Hippocampal formation (tissue), 2 donors: ENCODE data around the gene MTTP.

Experiments used
- DNase-seq, 2 donors: peaks; one replicate each; lab custom pipeline; 2025; lab: John Stamatoyannopoulos, UW

Gene MTTP

DNA sequence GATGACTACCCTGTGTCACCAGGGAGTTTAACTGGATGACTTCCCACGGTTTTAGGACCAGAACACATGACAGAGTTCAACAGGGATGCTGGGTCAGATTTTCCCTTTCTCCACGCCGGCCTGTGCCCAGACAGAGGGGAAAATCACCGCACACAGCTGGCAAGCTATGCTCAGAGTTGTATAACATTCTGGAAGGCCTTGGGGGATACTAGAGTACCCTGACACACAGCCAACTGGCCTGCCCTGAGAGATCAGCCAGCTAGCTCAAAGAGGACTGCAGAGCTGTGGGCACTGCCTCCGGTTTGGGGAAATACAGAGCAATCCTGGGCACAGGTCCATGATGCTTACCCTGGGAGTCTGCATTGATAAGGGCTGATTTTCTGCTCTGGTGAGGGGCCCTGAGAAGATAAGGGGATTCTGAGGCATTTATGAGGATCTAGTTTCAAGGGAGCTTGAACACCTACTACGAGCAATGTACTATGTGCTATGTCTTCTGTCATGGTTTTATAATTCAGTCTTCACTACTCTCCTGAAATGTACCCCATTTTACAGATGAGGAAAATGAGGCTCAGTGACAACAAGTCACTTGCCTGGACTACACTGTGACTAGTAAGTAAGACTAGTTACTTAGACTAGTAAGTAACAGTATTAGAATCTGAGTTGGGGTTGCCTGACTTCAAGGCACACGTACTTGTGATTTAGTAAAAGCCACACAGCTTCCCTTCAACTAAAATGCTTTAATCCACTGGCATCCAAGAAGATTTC, 68.3 kb downstream of the MTTP start:
- no peak for DNase-seq

DNA sequence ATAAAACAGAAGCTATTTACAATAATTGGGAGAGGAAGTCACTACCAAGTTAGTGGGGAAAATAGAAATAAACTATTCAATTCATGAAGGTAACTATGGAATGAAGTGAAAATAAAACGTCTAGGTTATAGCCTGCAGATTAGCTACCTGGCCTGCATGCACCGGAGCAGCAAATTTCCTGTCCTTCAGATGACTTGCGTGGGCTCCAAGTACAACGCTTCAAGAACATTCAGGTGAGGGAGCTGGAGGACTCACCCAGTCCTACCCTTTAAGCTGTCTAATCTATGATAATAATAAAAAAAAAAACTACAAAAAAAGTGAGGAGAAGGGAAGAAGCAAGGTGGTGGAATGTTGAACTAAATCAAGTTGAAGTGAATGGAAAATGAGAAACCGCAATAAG, 69.8 kb downstream of the MTTP start:
- DNase-seq: no peak

- DNase-seq: no peak
These were observed 70.4 kb downstream of the MTTP start for GRCh38 chr4:99645036-99645435.

GRCh38 chr4:99645638-99646037, 71.0 kb downstream of the MTTP start:
- no peak for DNase-seq

DNA sequence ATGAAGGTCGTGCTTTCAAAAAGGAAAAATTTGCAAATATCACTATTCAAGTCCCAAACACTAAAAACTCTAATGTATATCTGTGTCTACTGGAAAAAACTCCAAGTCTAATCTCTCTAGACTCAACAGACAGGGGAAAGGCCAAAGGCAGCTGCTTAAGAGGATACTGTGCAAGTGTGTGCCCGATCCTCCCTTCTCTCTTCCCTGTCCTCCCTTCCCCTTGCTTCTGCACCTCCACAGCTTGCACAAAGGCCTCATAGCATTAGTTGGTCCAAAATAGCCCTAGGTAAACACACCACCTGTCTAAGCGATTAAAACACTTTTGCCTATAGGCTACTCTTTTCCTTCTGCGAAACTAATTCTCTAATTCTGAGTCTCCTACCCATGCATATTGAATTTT, 72.4 kb downstream of the MTTP start:
- no peak for DNase-seq

DNA sequence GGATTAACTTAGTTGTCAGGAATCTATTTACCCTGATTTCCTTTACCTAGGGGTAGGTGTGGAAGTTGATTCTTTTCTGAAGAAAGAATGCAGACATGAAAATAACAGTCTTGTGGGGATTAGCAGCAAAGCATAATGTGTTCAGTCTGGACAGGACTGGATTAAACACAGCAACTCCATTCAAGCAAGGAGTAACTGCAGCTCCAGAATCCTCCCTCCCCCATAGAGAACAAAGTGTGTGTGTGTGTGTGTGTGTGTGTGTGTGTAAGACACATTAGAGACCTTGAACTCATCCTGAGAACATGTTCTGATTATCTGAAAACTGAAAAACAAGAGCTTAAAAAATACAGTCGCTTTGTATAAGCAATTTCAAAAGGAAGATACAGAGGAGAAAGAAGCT, 73.7 kb downstream of the MTTP start:
- DNase-seq: no peak

GRCh38 chr4:99649208-99649607, 74.6 kb downstream of the MTTP start:
- no peak for DNase-seq

DNA sequence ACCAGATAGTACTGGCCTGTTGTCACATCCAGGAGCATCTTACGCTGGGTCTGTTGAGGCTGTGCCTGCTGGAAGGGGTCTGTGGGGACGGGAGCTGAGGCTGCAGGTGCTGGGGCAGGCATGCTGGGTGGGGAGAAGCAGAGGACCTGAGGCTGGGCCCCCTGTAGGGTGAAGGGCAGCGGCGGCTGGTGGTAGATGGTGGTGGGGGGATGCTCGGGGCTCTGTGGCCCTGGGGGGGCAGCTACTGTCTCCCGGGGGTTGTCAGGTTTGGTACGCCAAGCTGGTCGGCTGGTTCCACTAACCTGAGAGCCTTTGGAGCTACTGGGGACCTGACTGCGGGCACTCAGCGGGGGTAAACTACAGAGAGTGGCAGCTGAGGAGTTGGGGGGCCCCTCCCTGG, 75.2 kb downstream of the MTTP start:
- no peak for DNase-seq

DNA sequence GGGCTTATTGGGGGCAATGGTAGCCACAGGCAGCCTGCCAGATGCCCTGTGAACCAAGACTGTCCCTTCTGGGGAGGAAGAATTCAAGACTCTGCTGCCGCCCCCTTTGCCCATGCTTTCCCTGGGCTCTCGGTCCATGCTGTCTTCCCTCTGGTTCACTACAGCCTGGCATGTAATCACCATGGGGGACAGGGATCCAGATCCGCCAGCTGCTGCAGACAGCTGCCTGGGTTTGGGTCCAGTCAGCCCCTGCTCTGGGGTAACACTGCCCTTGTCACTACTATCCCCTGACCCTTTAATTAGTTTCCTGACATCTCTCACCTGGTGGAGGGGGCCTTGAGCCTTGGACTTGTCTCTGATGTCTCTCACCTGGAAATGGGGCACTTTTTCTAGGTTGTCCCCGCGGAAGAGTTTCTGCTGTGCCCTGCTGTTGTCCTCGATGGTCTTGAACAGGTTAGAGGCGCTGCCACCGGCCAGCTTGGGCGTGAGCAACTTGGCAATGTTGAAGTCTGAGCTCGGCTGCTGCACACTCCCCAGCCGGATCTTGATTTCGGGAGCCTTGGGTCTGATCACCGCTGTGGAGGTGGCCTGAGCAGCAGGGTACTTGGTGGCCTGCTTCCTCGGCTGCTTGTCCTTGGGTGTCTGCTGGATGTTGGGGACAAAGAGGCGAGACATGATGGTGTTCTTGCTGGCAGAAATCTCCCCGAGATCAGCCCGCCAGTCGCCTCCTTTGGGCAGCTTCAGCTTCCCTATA, 76.6 kb downstream of the MTTP start:
- DNase-seq: no peak

DNA sequence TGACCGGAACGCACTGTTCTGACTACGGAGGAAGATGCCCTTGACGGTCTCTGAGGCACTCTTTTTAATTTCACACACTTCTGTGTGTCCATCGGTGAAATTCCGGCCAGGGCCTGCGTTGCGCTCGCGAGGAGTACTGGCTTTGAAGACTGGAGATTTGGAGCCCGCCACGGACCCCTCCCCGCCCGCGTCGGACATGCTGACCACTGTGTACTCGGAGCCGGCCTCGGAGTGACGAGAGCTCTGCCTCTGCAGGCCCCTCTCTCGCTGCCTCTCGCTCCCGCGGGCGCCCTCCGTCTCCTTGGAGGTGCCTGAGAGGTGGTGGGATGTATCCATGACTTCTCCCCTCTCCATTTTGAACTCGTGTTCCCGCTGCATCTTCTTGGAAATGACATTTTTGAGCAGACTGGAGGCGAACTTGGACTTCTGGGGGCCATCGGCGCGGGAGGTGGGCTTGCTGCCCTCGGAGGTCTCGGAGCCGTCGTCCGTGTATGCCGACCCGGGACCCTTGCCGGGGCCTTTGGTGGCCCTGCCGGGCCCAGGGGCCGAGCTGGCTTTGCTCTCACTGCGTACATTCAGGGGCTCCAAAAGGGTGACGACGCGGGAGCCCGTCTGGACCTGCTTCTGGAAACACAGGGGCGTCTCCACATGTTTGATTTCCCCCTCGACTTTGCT, 77.3 kb downstream of the MTTP start:
- DNase-seq: no peak

DNA sequence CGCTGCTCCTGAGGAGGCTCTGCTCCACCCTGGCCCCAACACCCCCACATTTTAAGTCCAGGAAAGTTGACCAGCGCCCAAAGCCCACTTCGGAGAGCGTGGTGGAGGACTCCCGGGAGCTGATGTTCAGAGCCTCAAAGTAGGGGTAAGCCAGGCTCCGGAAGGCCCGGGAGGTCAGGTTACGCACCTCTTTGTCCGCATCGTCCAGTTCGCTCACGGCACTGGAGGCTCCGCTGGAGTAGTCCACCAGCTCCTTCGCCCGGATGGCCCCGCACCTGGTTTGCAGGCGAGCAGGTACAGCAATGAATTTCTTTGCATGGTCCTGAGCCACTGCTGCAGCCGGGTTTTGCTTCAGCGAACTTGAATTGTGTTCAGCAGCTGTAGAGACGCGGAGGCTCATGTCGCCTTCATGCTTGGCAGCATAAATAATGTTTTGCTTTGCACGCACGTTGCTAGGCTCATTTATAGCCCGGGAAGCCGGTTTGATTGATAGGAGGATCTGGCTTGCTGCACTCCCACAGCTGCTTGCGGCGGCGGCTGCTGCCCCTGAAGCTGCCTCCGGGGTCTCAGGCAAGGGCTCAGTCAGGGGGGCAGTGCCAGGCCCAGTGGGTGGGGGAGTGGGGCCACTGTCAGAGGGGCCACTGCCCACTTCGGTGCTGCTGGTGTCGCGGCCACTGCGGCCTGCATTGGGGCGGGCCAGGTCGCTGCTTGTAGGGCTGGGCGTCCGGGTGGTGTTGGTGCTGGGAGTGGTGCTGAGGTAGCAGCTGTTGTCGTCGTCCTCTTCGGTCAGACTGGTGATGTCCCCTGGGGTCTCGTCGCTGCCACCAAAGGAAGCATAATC, 78.2 kb downstream of the MTTP start:
- no peak for DNase-seq

DNA sequence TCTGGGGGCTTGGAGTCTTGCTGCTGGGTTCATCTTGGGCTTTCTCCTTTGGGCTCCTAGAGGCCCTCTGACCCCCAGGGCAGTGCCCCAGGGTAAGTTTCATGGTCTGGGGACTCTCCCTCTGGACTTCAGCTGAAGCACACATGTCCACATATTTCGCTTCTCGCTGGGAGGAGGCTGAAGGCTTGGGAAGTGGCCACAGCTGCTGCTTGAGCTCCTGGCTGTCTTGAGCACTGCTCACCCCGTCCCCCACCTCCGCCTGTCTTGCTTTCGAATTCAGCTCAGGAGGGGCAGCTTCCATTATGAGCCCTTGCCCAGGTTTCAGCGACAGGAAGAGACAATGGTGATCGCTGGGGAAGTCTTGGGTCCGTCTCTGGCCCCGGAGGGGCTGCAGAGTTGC, 79.3 kb downstream of the MTTP start:
- no peak for DNase-seq

- no peak for DNase-seq
These were observed 79.7 kb downstream of the MTTP start for GRCh38 chr4:99654361-99654761.

DNA sequence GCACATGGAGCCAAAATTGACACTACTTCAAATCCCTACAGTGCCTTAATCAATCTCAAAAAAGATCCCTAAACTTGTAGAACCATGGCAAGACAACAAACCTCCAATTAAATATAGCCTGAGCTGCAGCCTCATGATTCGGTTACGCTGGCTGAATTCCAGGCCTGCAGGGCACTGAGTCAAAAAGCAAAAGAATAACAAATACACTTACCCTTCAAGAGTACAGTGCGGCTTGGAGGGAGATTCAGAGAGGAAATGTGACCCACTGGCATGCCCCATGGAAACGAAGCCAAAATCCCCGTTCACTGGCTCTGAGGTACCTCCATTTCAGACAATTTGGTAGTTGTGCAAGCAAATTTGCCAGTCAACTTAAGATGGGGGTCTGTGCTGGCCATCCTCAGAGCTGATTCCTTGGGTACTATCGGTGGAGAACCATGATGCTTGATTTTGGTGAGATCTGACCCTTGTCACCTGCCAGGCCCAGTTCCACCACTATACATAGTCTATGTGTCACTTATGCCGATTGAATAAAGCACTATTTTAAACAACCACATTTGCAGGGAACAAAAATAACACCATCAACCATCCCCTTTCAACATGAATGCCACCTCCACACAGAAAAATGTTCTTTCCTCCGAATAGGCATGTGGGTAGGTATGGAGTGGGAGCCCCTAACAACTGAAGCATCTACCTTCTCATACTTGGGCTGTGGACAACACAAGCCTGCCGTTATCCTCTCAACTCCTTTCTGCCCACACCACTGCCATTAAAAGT, 80.9 kb downstream of the MTTP start:
- no peak for DNase-seq

GRCh38 chr4:99657798-99658197, 83.2 kb downstream of the MTTP start, which contains the start of gene C4orf54:
TSS of gene C4orf54 (minus strand) at chr4:99657828. CDS start at chr4:99654648, 3,180 bp downstream.
- no peak for DNase-seq

DNA sequence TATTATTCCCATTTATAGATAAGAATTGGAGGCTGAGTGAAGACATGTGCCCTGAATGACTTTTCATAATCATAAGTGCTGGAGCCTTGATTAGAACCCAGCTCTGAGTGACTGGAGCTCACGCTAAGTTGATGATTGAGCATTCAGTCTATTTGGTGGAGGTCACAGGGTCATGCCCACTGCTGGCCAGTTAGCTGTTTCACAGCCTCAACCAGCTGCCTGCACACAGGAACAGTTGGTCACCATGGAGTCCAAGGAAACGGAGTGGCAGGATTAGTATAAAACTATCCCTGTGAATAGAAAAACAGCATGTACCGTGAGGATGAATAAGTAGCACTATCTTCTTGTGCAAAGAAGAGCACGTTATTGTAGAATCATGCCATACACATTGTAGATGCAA, 84.0 kb downstream of the MTTP start:
- no peak for DNase-seq

GRCh38 chr4:99661907-99662306, 87.3 kb downstream of the MTTP start:
- no peak for DNase-seq

DNA sequence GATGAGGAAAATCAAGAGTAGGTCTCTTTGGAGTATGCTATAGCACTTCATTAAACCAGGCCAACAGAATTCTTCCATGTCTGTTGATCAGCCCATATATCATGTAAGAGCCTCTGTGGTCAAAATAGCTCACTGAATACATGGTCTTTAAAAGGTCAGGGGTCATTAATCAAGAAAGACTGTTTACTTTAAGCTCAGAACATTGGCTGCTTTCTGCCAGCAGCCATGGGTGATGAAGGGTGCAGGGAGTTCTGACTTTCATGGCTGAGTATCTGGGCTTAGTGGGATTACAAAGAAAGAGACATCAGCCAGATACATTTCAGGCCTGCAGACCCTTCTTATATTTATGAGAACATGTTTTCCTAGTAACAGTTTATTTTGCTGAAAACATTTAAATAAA, 90.1 kb downstream of the MTTP start:
- DNase-seq: no peak

DNA sequence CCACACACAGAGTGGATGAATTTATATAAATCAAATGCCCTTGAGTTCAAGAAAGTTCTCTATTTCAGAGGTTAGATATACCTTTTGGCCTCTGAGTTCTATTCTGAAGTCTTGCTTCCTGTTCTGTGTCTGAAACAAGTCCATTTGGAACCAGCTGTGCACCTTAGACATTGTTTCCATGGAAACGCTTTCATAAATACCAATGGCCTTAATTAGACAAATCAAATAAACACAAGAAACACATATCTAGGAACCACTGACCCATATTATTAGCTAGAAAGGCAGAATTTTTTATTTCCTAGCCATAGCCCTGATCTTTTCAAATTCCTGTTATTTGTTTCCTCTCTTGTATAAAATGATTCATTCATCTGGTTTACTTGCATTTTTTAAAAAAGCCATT, 91.4 kb downstream of the MTTP start:
- DNase-seq: no peak

GRCh38 chr4:99668472-99668871, 93.8 kb downstream of the MTTP start:
- no peak for DNase-seq

DNA sequence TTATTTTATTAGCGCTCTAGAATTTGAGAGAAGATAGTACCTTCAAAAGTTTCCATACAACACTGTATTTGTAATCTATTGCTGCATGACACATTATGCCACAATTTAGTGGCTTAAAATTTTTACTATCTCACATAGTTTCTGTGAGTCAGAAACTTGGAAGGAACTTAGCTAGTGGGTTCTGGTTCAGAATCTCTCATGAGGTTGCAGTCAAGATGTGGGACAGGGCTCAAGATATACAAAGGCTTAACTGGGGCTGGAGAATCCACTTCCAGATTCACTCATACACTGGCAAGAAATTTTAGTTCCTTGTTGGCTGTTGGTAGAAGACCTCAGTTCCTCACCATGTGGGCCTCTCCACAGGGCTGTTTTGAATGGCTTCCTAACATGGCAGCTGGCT, 94.5 kb downstream of the MTTP start:
- DNase-seq: no peak
